ENCODE data around the gene ST6GALNAC3.

ST6GALNAC3 gene

GRCh38 chr1:76371941-76372340 lies 297.4 kb downstream of the ST6GALNAC3 start:
- DNase-seq: no peak

DNA sequence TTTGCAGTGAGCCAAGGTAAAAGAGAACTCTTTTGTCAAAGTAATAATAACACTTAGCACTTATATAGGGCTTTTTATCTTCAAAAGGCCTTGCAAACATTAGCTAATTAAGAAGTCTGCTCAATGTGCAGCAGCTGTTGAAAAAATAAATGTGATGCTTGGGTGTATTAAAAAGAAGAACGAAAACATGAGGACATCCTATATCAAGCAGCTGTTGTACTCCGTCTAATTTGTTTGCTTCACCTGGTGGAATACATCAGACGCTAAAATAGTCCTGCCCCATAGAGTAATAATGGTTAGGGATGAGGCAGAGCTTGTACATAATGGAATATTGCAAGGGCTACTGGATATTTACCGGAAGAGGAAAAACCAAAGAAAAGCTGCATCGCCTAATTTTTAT lies 299.5 kb downstream of the ST6GALNAC3 start:
- no peak for DNase-seq

GRCh38 chr1:76377247-76377646 lies 302.7 kb downstream of the ST6GALNAC3 start:
- no peak for DNase-seq

DNA sequence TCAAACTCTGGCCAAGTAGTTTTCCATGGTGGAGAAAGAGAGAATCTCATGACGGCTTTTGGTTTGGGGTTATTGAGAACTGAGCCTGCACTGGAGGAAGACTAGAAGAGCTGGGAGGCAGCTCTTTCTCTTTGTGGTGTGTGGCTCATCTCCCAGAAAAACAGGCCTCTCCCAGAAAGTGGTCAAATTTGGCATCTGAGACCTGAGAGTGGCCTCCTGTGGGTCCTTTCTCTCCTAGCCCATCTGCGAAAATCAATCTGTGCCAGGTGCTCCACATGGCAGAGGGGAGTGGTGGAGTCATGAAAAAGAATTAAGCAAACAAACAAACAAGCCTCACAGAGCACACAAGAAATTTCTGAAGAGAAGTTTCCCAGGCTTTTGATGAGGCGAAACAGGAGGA lies 305.0 kb downstream of the ST6GALNAC3 start:
- no peak for DNase-seq

GRCh38 chr1:76381450-76382097 lies 307.0 kb downstream of the ST6GALNAC3 start:
- DNase-seq: no peak

GRCh38 chr1:76388261-76388660 lies 313.7 kb downstream of the ST6GALNAC3 start:
- no peak for DNase-seq

DNA sequence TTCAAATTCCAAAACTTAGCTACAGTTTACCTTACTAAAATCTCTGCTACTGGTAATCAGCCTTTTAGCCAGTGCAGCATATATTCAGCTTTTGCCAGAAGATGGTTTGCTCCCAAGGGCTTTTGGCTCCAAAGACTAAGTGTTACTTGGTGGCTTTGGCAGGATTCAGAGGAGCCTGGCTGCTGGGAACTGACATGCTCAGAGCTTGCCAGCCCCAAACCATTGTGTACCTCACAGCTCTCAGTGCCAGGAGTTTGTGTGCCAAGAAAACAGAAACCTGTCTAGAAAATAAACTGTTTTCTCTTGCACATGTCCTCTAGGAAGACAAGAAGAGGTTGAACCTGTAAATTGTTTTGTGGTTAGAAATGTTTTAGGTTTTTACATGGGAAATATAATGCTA lies 315.9 kb downstream of the ST6GALNAC3 start:
- no peak for DNase-seq

DNA sequence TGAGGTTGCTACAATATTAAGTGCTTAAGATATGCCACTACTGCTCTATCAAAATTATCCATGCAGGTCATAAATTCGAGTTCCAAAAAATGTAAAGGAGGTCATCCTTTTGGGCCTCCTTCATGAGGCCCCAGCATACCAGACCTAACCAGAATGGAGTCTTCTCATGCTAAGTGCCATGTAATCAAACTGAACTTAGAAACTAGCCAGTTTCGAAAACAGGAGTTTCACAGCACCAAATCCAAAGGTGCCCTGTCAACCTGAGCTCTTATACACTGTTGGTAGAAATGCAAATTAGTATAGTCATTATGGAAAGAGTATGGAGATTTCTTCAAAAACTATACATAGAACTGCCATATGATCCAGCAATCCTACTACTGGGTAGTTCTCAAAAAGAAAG lies 320.5 kb downstream of the ST6GALNAC3 start:
- DNase-seq: no peak

- DNase-seq: no peak
Observed at GRCh38 chr1:76402128-76402527, 327.6 kb downstream of the ST6GALNAC3 start.

DNA sequence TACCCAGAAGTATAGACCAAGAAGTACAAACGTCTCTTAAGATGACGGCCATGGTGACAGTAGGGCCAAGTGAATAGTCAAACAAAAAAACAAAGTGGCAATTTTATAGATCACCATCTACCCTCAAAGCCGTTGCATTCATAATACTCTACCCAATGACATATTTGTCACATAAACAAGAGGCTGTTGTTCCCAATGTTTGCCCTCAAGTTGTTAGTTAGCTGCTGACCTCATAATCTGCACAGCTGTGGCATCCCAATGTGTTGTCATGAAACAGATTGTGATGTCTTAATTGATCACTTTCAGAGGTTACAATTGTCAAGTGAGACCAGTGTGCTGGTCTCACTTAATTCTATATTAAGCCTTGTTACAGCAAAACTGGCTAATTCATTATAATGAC lies 333.8 kb downstream of the ST6GALNAC3 start:
- no peak for DNase-seq

DNA sequence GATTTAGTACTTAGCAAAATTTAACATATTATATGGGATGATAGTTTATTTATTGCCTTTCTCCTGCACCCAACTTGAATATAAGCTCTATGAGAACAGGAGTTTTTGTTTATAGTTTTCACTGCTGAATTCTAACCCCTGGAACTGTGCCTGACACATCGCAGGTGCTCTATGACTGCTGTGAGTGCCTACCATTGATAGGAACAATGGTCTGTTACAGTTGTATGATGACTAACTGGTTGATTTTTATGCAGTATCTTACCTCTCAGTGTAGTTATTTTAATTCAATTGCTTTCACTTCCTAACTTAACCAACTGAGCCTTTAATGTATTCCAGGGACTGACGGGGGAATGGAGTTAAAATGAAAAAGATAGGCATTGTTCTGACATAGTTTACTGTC lies 336.0 kb downstream of the ST6GALNAC3 start:
- DNase-seq: no peak

DNA sequence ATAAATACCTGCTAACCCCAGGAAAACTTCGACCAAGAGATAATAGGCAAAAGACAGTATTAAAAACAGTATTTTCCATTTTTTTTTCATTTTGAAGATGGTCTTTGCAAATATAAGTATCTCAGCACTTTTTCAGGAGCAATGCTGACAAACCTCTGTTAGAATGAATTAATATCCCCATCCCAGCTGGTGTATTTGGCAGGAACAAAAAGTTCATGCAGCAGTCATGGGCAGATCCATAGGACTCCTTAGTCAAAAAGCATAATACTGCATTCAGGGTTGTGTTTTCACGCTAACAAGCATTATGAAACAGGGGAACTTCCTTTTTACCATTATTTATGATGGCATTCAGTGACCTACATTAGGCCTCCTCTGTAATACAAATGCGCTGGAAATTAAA lies 344.0 kb downstream of the ST6GALNAC3 start:
- DNase-seq: no peak

DNA sequence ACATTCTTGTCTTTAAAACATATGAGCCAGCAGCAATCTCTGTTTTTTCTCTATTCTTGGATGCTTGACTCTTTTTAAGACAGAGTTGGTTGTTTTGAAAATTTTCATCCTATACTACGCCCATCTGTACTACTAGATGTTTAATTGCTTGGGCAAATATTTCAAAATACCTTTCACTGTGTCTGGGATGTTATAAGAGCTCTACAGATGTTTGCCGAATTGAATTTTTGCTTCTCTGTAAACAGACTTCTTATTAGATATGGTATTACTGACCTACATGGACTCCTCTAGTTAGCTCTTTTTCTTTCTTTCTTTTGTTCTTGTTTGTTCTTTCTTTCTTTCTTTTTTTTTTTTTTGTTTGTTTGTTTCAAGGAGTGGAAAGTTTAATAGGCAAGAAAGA lies 345.1 kb downstream of the ST6GALNAC3 start:
- no peak for DNase-seq

DNA sequence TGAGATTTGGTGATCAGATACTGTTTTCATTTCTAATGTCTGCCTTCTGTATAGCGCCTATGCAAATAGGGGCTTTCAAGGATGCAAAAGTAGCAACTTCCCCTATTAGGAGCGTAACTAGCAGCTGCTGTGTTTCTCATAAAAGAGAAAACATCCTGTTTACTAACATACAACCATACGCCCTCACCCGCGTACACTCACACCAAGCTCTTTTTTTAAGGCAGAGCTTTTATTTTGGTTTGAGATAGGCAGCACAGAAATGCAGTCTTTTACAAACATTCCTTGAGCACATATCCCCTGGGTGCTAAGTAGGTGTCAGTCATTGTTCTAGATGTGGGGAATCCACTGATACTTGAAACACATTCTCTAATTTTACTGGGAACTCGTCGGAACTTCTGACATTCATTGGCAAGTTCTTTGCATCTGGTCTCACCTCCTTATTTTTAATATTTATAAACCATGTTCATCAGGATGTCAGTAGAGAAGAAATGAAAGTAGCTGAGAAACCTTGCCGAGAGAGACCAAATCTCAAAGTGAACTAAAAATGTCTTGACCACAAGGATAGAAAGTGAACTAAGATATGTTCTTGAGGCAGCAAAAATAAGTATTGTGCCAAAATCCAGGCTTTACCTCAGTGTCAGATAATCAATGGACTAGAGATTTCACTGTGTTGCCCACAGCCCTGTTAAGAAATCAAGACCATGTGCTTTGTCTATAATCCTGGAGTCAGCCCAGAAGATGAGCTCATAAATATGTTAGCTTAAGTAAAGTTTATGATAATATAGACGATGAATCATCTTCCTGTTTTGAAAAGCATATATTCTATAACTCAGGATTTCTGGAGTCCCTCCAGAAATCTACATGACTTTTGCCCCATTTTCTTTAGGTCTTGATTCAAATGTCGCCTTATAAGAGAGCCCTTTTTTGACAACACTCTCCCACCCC lies 350.9 kb downstream of the ST6GALNAC3 start:
- no peak for DNase-seq

GRCh38 chr1:76426606-76427005 lies 352.1 kb downstream of the ST6GALNAC3 start:
- DNase-seq: no peak

GRCh38 chr1:76428028-76428427 lies 353.5 kb downstream of the ST6GALNAC3 start:
- no peak for DNase-seq

- DNase-seq: no peak
Observed at GRCh38 chr1:76430531-76430930, 356.0 kb downstream of the ST6GALNAC3 start.

- DNase-seq: no peak
Observed at GRCh38 chr1:76433526-76433925, 359.0 kb downstream of the ST6GALNAC3 start.

GRCh38 chr1:76443217-76443616 lies 368.7 kb downstream of the ST6GALNAC3 start:
- no peak for DNase-seq

DNA sequence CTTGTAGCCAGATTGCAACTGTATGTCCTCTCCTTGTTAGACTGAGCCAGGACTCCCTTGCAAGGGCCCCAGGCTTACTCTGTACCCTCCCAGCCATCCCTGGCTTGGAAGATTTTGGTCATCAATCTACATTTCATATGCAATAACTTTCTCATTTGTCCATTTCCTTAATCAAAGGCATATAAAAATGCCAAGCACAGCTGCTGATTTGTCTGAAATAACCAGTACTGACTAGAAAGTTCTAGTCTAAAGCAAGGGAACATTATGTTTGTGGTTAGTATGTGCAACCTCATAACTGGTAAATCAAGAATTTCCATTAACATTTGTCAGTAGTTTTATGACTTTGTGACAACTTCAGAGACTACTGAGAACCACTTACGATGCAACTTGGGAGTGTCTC lies 370.2 kb downstream of the ST6GALNAC3 start:
- no peak for DNase-seq

- DNase-seq: no peak
Observed at GRCh38 chr1:76450229-76450628, 375.7 kb downstream of the ST6GALNAC3 start.

DNA sequence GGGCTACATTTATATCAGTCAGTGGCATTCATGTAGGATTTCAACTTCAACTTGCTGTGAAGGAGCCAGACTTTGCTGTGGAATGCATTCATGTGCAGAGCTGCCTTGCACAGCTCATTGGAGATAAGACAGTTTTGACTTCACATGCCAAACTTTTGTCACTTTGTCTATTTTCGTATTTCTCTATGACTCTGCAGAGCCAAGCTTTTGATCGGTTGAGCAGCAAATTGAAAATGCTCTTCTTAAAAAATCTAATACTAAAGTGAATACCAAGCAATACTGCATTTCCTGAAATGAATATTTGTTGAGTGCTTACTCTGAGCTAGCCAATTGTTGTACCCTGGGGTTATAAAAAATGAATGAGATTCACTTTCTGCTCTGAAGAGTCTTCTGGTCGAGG lies 388.7 kb downstream of the ST6GALNAC3 start:
- no peak for DNase-seq

DNA sequence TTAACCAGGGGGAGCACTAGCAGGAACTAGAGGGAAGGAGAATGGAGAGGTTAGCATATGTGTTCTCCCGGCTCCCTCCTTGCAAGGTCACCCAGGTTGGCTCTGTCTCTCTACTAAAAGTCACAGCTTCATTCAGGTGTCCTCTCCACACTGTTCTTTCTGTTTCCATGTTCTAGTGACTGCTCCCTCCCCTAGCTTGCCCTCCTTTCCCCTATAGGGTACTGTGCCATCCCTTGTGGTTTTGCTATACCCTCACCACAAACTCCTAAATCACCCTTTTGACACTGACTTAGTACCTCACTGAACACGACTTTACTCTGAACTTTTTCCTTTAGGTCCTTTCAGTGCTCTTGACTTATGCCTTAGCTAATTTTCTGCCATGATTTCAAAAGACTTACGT lies 389.3 kb downstream of the ST6GALNAC3 start:
- DNase-seq: no peak

DNA sequence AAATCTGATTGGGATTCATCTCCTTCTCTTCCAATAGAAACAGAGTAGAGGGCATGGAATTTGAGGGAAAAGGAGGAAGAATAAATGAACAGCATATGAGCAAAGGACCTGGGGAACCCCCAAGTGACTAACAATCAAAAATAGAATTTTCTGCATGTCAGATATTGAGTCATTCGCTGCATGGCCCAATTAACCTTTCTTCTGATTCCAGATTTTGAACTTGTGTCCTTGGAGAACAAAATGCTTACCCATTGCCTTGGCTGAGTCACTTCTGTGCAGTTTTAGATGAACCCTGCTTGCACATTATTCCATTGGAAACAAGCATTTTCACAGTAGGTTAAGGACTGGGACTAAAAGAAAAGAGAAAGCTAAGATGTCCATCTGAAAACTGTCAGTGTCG lies 390.5 kb downstream of the ST6GALNAC3 start:
- DNase-seq: no peak
